H1 (cell line): ENCODE measurements around the gene CMKLR1.

ENCODE experiments used
- BCL11A ChIP-seq, 2 experiments: IDR thresholded peaks; one replicate each; pipeline ENCODE4 v1.6.1; 2011; ENCODE audit warnings: low read depth in 2 of 2, low read length in 2 of 2, mild to moderate bottlenecking in 2 of 2
- CREB1 ChIP-seq: IDR thresholded peaks from 2 replicates; pipeline ENCODE4 v1.6.1; 2012; ENCODE audit warnings: inconsistent platforms
- CTCF ChIP-seq, 3 experiments: IDR thresholded peaks; 1 replicate in 2 of 3; 2 replicates in 1 of 3; pipeline versions ENCODE4 v1.5.1 to v1.6.1; 2011; ENCODE audit warnings: low read length in 3 of 3, mild to moderate bottlenecking in 3 of 3, inconsistent platforms in 2 of 3, low read depth in 1 of 3, moderate library complexity in 1 of 3; ENCODE audit not compliant: insufficient read depth in 1 of 3; ENCODE audit errors: control extremely low read depth in 1 of 3
- EZH2 ChIP-seq: fragments of 200-600 bp; sonication (generic); IDR thresholded peaks from 2 replicates; pipeline ENCODE4 v1.7.1; 2012; ENCODE audit warnings: low read depth, mild to moderate bottlenecking, moderate library complexity, low read length, inconsistent platforms; ENCODE audit not compliant: severe bottlenecking
- FOSL1 ChIP-seq: IDR thresholded peaks from 2 replicates; pipeline ENCODE4 v1.6.1; 2011; ENCODE audit warnings: mild to moderate bottlenecking, low read depth, low read length, moderate library complexity; ENCODE audit not compliant: insufficient read depth
- HDAC2 ChIP-seq, 2 experiments: fragments of 300-600 bp in 1 of 2; sonication (generic) in 1 of 2; IDR thresholded peaks; 2 replicates each; pipeline ENCODE4 v1.6.1; 2011 to 2012; ENCODE audit warnings: low read depth in 2 of 2, low read length in 2 of 2, mild to moderate bottlenecking in 2 of 2, moderate library complexity in 2 of 2, borderline replicate concordance in 1 of 2, inconsistent platforms in 1 of 2
- JUND ChIP-seq: IDR thresholded peaks from 2 replicates; pipeline ENCODE4 v1.6.1; 2011; ENCODE audit warnings: mild to moderate bottlenecking, improper control_type of control experiment, low read length
- POLR2A ChIP-seq, 2 experiments: IDR thresholded peaks; 1 replicate in 1 of 2; 2 replicates in 1 of 2; pipeline ENCODE4 v1.6.1; 2011; ENCODE audit warnings: low read depth in 2 of 2, low read length in 2 of 2, mild to moderate bottlenecking in 2 of 2; ENCODE audit errors: control extremely low read depth in 1 of 2
- POLR2AphosphoS5 ChIP-seq: IDR thresholded peaks from 2 replicates; pipeline ENCODE4 v1.6.1; 2011; ENCODE audit warnings: low read depth, low read length
- SP1 ChIP-seq: IDR thresholded peaks from 2 replicates; pipeline ENCODE4 v1.6.1; 2011; ENCODE audit warnings: low read depth, low read length
- TAF1 ChIP-seq: IDR thresholded peaks from 2 replicates; pipeline ENCODE4 v1.6.1; 2011; ENCODE audit warnings: mild to moderate bottlenecking, low read depth, low read length
- USF2 ChIP-seq: IDR thresholded peaks from 2 replicates; pipeline ENCODE4 v1.6.1; 2011; ENCODE audit warnings: low read length, improper control_type of control experiment

GRCh38 chr12:108369736-108370396 is 30.8 kb upstream of the CMKLR1 start:
- TF ChIP-seq TAF1 (no peak), POLR2A (IDR thresholded peaks at IDR 0.05; ENCODE audit: control extremely low read depth in 1 of 2, low read depth in 2 of 2, low read length in 2 of 2) (no peak), CTCF (IDR thresholded peaks at IDR 0.05; ENCODE audit: control extremely low read depth in 1 of 3, insufficient read depth in 1 of 3, low read depth in 1 of 3, low read length in 3 of 3) (peak in 1 of 3 experiments; percentile 35; a peak in 1 of 4 replicates), CREB1 (no peak), HDAC2 (IDR thresholded peaks at IDR 0.05; ENCODE audit: borderline replicate concordance in 1 of 2, low read depth in 2 of 2, low read length in 2 of 2) (no peak), EZH2 (no peak), BCL11A (IDR thresholded peaks at IDR 0.05; ENCODE audit: low read depth in 2 of 2, low read length in 2 of 2) (no peak), FOSL1 (no peak), USF2 (no peak), POLR2AphosphoS5 (no peak), SP1 (no peak), JUND (no peak)
